Epithelial cell of prostate (primary cell): ENCODE data around the gene SIGLEC9.
A peak's percentile ranks its signal among the peaks of the same experiment; 100 is the strongest.
"Not testable (repeated sequence)": the region's sequence is repeated elsewhere in the genome, so short reads cannot be mapped to it uniquely, and the experiment has no call there.

Experiments
- DNase-seq: peaks from one replicate; pipeline ENCODE4 v3.0.0-alpha.2; 2011; ENCODE audit warnings: low read depth, low spot score
- H3K27ac ChIP-seq: fragments of 450-650 bp; 2 replicates; pipeline ENCODE4 v1.5.1; 2017; ENCODE audit warnings: mild to moderate bottlenecking

The SIGLEC9 gene

DNA sequence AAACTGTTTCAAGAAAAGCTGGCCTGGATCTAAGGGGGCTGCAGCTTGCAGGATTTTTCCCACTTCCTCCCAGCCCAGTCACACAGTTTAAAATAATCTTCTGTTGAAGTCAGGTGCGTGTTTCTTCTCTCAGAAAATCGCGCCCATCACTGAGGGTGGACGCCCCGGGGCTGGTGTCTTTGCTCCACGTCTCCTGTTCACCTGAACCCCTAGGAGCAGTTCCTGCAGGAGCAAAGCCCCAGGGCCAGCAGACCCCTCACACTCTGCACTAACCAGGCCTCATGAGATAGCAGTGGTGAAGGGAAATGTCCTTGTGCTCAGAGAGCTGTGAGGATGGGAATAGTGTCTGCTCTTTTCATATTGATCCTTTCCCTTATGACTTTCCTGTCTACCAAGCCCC lies 16.5 kb downstream of the SIGLEC9 start:
- no peak for DNase-seq
- no peak overlapping the region for H3K27ac ChIP-seq

- H3K27ac ChIP-seq = no peak within 1 kb of the TSS
- DNase-seq = no peak
Measured at GRCh38 chr19:51142119-51142518, 17.4 kb downstream of the SIGLEC9 start, which contains the start of gene SIGLEC7. TSS of gene SIGLEC7 (plus strand) at chr19:51142301. CDS start at chr19:51142370, 69 bp downstream.

DNA sequence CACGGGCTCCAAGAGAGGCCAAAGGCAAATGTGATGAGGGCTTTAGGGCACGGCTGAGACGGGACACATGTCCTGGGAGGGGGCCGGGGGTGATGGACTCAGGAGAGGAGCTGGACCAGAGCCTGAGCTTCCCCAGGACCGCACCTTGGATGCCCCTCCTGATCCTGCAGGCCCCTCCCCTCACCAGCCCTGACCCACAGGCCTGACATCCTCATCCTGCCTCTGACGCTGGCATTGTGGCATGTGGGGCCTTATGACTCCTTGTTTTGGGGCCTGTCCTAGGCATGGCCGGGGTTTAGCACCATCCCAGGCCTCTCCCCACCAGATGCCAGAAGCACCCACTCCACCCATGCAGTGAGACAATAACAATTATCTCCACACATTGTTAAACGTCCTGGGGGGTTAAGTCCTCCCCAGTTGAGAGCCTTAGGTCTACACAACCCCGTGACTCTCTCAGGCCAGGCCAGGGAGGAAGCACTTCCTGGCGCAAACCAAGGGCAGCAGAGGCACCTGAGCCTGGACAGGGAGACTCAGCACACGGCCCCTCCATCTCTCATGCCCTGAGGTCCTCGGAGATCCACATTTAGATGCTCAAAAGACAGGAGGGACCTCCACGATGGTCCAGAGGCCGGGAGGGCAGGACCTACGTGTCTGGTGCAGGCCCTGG lies 18.2 kb downstream of the SIGLEC9 start:
- DNase-seq, H3K27ac ChIP-seq: not testable (repeated sequence)

DNA sequence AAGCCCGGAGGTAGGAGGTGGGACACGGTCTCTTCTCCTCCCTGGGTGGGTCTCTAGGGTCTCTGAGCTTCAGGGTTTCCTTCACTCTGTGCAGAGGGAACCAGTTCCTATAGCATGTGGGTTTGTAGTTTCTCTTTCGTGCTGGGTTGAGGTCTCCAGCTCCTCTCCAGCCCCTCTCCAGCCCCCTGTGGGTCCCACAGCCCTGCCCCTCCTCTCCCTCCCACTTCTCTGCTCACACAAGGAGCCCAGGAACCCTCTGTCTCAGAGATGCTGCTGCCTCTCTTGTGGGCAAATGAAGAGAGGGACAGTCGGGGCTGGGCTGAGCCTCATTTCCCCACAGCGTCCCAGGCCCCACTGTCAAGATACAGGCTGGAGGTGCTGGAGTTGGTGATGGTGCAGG lies 18.8 kb downstream of the SIGLEC9 start:
- H3K27ac ChIP-seq = no peak overlapping the region
- no peak for DNase-seq

DNA sequence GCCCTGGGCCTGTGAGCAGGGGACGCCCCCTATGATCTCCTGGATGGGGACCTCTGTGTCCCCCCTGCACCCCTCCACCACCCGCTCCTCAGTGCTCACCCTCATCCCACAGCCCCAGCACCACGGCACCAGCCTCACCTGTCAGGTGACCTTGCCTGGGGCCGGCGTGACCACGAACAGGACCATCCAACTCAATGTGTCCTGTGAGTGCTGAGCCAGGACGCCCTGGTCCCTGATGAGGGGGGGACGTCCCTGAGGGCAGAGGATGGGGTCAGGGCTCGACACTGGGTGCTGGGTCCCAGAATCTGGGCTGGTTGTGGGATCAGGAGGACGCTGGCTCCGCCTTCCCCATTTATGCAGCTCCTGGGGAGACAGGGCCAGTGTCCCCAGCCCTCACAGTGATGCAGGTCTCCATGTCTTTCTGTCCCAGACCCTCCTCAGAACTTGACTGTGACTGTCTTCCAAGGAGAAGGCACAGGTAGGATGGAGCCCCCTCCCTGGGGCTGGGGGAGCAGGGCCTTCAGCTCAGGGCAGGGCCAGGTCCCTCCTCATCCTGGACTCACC lies 19.9 kb downstream of the SIGLEC9 start:
- no peak for DNase-seq

GRCh38 chr19:51145916-51146493 lies 21.3 kb downstream of the SIGLEC9 start:
- no peak for DNase-seq
- H3K27ac ChIP-seq = no peak overlapping the region

More for the DNA sequence above, 19.9 kb downstream of the SIGLEC9 start:
- H3K27ac ChIP-seq = no peak overlapping the region

- no peak for DNase-seq
- H3K27ac ChIP-seq = no peak overlapping the region
Measured at GRCh38 chr19:51146751-51147150, 22.0 kb downstream of the SIGLEC9 start.

- no peak overlapping the region for H3K27ac ChIP-seq
- no peak for DNase-seq
Measured at GRCh38 chr19:51147663-51148062, 23.0 kb downstream of the SIGLEC9 start.

DNA sequence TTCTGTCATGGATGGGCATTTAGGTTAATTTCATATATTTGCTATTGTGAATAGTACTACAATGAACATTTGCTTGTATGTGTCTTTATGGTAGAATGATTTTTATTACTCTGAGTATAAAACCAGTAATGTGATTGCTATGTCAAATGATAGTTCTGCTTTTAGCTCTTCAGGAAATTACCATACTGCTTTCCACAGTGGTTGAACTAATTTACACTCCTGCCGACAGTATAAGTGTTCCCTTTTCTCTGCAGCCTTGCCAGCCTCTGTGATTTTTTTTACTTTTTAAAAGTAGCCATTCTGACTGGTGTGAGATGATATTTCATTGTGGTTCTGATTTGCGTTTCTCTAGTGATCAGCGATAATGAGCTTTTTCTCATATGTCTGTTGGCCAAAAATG lies 23.9 kb downstream of the SIGLEC9 start:
- H3K27ac ChIP-seq = no peak overlapping the region
- DNase-seq = no peak

GRCh38 chr19:51150627-51151026 lies 25.9 kb downstream of the SIGLEC9 start:
- DNase-seq = no peak
- no peak overlapping the region for H3K27ac ChIP-seq

- DNase-seq = no peak
- no peak overlapping the region for H3K27ac ChIP-seq
Measured at GRCh38 chr19:51156710-51157109, 32.0 kb downstream of the SIGLEC9 start.

DNA sequence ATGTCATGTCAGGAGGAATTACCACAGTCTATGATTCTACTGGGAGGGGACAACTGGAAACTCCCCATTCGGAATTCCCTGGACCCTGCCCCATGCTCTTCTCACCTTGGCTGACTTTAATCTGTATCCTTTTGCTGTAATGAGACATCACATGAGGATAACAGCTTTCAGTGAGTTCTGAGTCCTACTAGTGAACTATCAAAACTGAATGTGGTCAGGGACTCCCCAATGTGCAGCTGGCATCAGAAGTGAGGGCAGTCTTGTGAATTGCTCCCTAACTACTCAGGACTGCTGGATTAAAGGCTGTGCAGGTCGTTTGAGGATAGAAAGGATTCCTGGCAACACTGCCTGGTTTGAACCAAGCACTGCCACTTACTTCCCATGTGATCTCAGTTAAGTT lies 32.6 kb downstream of the SIGLEC9 start:
- DNase-seq = no peak
- H3K27ac ChIP-seq = no peak overlapping the region

- DNase-seq = no peak
- no peak overlapping the region for H3K27ac ChIP-seq
Measured at GRCh38 chr19:51158474-51159129, 33.9 kb downstream of the SIGLEC9 start.

GRCh38 chr19:51159656-51160055 lies 35.0 kb downstream of the SIGLEC9 start:
- no peak for DNase-seq
- H3K27ac ChIP-seq = no peak overlapping the region

- peak; percentile 40 for DNase-seq
- no peak overlapping the region for H3K27ac ChIP-seq
Measured at GRCh38 chr19:51161266-51161665, 36.6 kb downstream of the SIGLEC9 start.

DNA sequence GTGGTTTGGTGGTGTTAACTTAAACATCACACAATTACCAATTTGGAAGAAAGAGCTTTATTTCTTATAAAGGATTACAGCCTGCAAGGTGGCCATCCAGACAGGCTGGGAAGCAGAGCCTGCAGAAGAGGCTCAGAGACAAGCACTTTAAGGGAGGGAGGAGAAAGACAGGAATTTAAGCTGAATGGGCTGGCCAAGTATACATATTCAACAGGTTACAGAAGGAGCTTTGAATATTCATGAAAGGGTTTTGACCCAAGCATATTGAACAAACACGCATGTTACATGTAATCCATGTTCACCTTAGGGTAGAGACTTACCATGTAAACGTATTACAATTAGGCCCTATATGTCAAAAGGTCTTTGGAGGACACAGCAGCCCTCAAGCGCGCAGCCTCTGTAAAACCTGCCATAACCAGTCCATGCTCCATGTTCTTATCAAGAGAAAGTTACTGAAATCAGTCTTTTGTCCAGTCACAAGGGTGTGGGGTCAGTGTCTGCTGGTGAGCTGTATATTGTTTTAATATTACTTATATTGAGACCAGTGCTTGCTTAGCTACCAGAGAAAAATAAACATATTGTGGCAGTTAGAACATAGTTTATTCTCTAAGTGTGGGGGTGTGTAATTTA lies 37.3 kb downstream of the SIGLEC9 start:
- H3K27ac ChIP-seq = no peak overlapping the region

DNA sequence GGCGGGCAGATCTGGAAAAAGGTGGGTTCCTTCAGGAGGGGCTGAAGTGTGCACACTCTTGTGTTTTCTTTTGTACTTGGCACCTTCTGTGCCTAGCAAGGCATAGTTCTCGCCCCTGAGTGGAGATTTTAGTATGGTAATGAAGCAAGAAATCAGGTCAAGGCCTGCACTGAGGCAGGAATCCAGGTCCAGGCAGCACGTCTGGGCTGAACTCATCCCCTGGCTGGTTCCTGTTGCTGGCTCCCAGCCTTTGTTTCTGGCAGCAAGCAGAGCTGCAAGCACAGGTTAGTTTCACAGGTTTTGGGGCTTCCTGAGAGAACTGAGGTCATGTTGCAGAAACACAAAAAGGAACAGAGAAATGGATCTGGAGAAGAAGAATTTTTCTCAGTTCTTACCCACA lies 38.6 kb downstream of the SIGLEC9 start:
- DNase-seq = no peak
- no peak overlapping the region for H3K27ac ChIP-seq

More for the DNA sequence above, 37.3 kb downstream of the SIGLEC9 start:
- DNase-seq = no peak

- DNase-seq = no peak
Measured at GRCh38 chr19:51164215-51164614, 39.5 kb downstream of the SIGLEC9 start.

DNA sequence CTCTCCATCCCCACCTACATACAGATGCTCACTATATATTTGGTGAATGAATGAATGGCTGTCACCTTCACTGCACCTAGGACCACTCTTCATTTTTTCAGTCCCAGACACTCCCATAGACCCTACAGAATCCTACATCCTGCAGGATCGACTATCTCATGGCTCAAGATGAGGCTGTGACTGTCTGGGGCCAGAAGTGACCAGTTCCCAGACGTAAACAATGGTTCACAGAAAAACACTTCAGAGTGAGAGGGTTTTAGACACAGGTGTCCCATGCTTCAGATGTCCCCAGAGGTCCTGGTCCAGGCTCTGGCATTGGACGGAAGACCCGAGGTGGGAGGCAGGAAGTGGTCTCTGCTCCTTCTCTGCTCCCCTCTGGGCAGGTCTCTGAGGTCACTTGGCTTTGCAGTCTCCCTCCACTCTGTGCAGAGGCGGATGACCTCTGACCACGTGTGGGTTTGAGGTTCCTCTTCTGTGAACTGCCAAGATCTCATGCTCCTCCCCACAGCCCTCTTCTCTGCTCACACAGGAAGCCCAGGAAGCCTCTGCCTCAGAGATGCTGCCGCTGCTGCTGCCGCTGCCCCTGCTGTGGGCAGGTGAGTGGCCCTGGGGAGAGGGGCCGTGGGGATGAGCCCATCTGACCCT lies 42.3 kb downstream of the SIGLEC9 start:
- DNase-seq = no peak
- H3K27ac ChIP-seq = no peak overlapping the region

More at GRCh38 chr19:51164215-51164614, 39.5 kb downstream of the SIGLEC9 start:
- no peak overlapping the region for H3K27ac ChIP-seq

GRCh38 chr19:51168564-51169282 lies 44.0 kb downstream of the SIGLEC9 start:
- H3K27ac ChIP-seq = no peak overlapping the region
- no peak for DNase-seq
